Heart left ventricle (tissue), 16 donors: ENCODE measurements around the gene COPS6. TPM values are rescaled to one million over a fixed set of nuclear protein-coding genes. Genes with fewer than 3 reads are reported as not detected.

Source experiments
- ATAC-seq, 4 donors: fragments of 200-7000 bp; cut with Tn5 transposase; one replicate each; pipeline ENCODE4 v1.9.1; 2020 to 2022; ENCODE audit warnings: moderate library complexity in 4 of 4, mild to moderate bottlenecking in 3 of 4, moderate number of reproducible peaks in 1 of 4
- DNase-seq, 5 donors: peaks; one replicate each; pipeline ENCODE4 v3.0.0-alpha.2; 2020
- H3K27ac ChIP-seq, 12 donors: fragments of 200-600 bp; sonication (generic) in 4 of 12; one replicate each; pipeline versions ENCODE4 v1.5.0 to v1.8.0; 2016 to 2022; ENCODE audit warnings: mild to moderate bottlenecking in 2 of 12
- H3K27me3 ChIP-seq, 9 donors: fragments of 200-600 bp; sonication (generic) in 2 of 9; one replicate each; pipeline versions ENCODE4 v1.5.1 to v1.8.0; 2016 to 2022; ENCODE audit warnings: mild to moderate bottlenecking in 3 of 9
- H3K36me3 ChIP-seq, 9 donors: fragments of 200-600 bp; sonication (generic) in 2 of 9; one replicate each; pipeline versions ENCODE4 v1.5.0 to v1.8.0; 2018 to 2022; ENCODE audit warnings: mild to moderate bottlenecking in 2 of 9
- H3K4me1 ChIP-seq, 12 donors: fragments of 200-600 bp; sonication (generic) in 4 of 12; one replicate each; pipeline versions ENCODE4 v1.5.0 to v1.8.0; 2016 to 2022; ENCODE audit warnings: mild to moderate bottlenecking in 3 of 12
- H3K4me3 ChIP-seq, 12 donors: fragments of 200-600 bp; sonication (generic) in 4 of 12; one replicate each; pipeline versions ENCODE4 v1.5.0 to v1.8.0; 2017 to 2022; ENCODE audit warnings: mild to moderate bottlenecking in 9 of 12, moderate library complexity in 4 of 12
- H3K9me3 ChIP-seq, 12 donors: fragments of 200-600 bp; sonication (generic) in 4 of 12; one replicate each; pipeline versions ENCODE4 v1.5.0 to v1.8.0; 2016 to 2022; ENCODE audit warnings: mild to moderate bottlenecking in 1 of 12
- POLR2A ChIP-seq, 2 donors: fragments of 450-650 bp; IDR thresholded peaks; one replicate each; pipeline ENCODE4 v1.6.1; 2017; ENCODE audit warnings: antibody characterized with exemption in 2 of 2, mild to moderate bottlenecking in 2 of 2, moderate library complexity in 2 of 2
- WGBS, 4 donors: extraction: QIAGEN DNeasy Blood & Tissue Kit in 2 of 4; methylation state at CpG; one replicate each; pipeline versions ENCODE4 v1.1.5 to v1.1.7; 2013 to 2018; 5-methylcytosine and 5-hydroxymethylcytosine counted together
- intact Hi-C, 10 donors: fragments of 100-400 bp; cut with DNase I; formaldehyde crosslinking; loops; one replicate each; pipeline versions ENCODE4 v1.11.1 to v1.14.2; 2022
- polyA plus RNA-seq, 2 donors: library from polyadenylated mRNA; stranded (reverse); fragments of 200-250 nt; gene quantifications; one replicate each; pipeline ENCODE4 v1.2.3, GENCODE V29; 2013
- total RNA-seq, 9 donors: library from RNA; depleted of rRNA in 2 of 9; stranded (reverse); fragments of >200 nt in 2 of 9; fragmentation: NEBNext Ultra II Directional in 3 of 9; extraction: Animal tissue kit (Norgen Biotek cat#: 25700) in 3 of 9; gene quantifications; one replicate each; pipeline versions ENCODE4 v1.1.0 to v1.2.4, GENCODE V29; 2016 to 2023
- TF ChIP-seq, protein P1 (sequence below), 12 donors: fragments of 200-600 bp; sonication (generic) in 4 of 12; IDR thresholded peaks; one replicate each; pipeline versions ENCODE4 v1.5.0 to v1.8.0; 2018 to 2022; ENCODE audit warnings: antibody characterized with exemption in 12 of 12, mild to moderate bottlenecking in 5 of 12
- donor health status: ischemic (EF 13 %, LVEDD 7.1; RV severe dilation, severe dysfunction).
- donor health status: healthy with polysubstance abuse.
- donor health status: DM: no; HTN: yes; CAD: no.
- donor health status: DM: no; HTN: no; CAD: no.
- donor health status: ischemic (EF 25% LVEDD 6.9; RV normal size, moderate dysfunction).
- donor health status: ischemic (EF 25% LVEDD 5.7; RV mildly dilated, moderate dysfunction).
- donor health status: healthy.
- donor health status: DM: yes; HTN: yes; CAD: no.
- donor health status: ischemic (EF 35%, LVEDD 5.7; RV mildly dilated, moderate dysfunction).
- donor health status: nonischemic (EF 11% LVEDD 7.7; RV severe dilation, severe dysfunction).
- donor health status: DM: yes; HTN: yes; CAD: no.
- donor health status: PGD.
- donor health status: ischemic (EF 29% LVEDD 5.4; RV normal size, mild dysfunction).
- donor health status: nonischemic (EF 23%, LVEDD 6.1; RV moderate dilation, normal function).

COPS6 gene
- total and polyA plus RNA-seq, 11 donors, result 53.3 to 130 (median 109) TPM

DNA sequence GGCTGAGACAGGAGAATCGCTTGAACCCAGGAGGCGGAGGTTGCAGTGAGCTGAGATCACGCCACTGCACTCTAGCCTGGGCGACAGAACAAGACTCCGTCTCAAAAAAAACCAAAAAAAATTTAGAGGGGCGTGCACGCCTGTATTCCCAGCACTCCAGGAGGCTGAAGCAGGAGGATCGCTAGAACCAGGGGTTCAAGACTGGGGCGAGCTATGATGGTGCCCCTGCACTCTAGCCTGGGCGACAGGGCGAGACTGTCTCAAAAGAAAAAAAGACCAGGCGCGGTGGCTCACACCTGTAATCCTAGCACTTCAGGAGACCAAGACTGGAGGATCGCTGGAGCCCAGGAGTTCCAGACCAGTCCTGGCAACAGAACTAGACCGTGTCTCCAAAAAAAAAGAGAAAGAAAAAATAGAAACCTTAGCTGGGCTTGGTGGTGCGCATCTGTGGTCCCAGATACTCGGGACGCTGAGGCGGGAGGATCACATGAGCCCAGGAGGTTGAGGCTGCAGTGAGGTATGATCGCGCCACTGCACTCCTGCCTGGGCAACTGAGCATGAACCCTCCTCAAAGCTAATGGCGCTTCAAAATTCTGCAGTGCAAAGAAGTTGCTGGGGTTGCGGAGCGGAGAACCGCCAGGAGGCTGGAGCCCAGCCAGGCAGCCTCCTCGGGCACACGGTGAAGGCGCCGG, 37.6 kb downstream of the COPS6 start:
- Histone ChIP-seq H3K36me3 (peaks cover 0 to 4% (median 0%) of the 10 kb centered on the region in 9 donors), H3K4me1 (peaks cover 0 to 41% (median 18%) of the 10 kb centered on the region in 12 donors), H3K4me3 (peak overlapping the region; percentile 74 to 99 (median 94)), H3K27me3 (no peaks in the 10 kb centered on the region), H3K9me3 (no peaks in the 10 kb centered on the region), H3K27ac (peak overlapping the region; percentile 88 to 99 (median 97))
- WGBS, 4 donors, result 16 to 20% (median 17%) methylated on average over 29 of the region's 29 CpGs
- DNase-seq, result no peak
- intact Hi-C loops, result loop anchor here in 8 of 10 donors (2.0 to 5.0 kb wide), 6 partner anchors 26 to 214 kb away; partner anchors contain the start of genes AP4M1 (in 2 of the 8), MCM7 (in 2 of the 8), AZGP1 (in 1 of the 8) and COPS6 (in 1 of the 8)
- TF ChIP-seq, protein P1, sequence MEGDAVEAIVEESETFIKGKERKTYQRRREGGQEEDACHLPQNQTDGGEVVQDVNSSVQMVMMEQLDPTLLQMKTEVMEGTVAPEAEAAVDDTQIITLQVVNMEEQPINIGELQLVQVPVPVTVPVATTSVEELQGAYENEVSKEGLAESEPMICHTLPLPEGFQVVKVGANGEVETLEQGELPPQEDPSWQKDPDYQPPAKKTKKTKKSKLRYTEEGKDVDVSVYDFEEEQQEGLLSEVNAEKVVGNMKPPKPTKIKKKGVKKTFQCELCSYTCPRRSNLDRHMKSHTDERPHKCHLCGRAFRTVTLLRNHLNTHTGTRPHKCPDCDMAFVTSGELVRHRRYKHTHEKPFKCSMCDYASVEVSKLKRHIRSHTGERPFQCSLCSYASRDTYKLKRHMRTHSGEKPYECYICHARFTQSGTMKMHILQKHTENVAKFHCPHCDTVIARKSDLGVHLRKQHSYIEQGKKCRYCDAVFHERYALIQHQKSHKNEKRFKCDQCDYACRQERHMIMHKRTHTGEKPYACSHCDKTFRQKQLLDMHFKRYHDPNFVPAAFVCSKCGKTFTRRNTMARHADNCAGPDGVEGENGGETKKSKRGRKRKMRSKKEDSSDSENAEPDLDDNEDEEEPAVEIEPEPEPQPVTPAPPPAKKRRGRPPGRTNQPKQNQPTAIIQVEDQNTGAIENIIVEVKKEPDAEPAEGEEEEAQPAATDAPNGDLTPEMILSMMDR (IDR thresholded peaks at IDR 0.05), result no peak
- no peak for TF ChIP-seq POLR2A (IDR thresholded peaks at IDR 0.05)
- ATAC-seq, result peak in 3 of 4 donors; percentile 32 to 43 (median 41)

DNA sequence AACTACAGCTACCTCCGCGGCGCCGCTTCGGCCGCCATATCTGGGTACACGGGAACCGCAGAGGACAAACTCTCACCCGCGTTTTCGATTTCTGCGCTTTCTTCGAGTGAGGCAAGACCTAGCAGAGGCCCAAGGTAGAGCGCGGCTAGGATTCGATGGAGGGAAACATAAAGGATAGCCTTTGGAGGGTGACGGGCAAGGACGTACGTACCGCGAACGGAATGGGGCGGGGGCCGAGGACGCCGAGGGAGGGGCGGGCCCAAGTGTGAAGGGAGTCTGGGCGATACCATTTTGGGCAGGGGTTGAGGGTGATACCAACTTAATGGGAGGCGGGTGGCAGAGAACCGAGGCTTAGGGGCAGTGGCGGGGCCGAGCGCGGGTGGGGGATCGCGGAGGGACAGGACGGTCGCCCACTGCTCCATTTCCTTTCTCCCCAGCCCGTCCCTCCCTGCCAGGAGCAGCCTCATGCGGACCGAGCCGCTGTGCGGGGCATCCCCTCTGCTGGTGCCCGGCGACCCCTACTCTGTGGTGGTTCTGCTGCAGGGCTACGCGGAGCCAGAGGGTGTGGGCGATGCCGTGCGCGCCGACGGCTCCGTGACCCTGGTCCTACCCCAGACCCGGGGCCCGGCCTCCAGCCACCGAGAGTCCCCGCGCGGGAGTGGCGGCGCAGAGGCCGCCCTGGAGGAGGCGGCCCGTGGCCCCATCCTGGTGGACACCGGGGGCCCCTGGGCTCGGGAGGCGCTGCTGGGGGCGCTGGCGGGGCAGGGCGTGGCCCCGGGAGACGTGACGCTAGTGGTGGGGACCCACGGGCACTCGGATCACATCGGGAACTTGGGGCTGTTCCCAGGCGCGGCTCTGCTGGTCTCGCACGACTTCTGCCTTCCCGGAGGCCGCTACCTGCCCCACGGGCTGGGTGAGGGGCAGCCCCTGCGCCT, 38.4 kb downstream of the COPS6 start, which contains the start of gene MBLAC1:
MBLAC1 (plus strand) TSS at position 37 of the 935 bp plus-strand sequence; CDS start at position 466, 429 bp downstream.
- Histone ChIP-seq H3K4me1 (peaks cover 0 to 41% (median 18%) of the 10 kb centered on the region in 12 donors), H3K36me3 (peaks cover 0 to 4% (median 0%) of the 10 kb centered on the region in 9 donors), H3K27ac (peak within 1 kb of the TSS; percentile 88 to 99 (median 97)), H3K4me3 (peak within 1 kb of the TSS; percentile 74 to 99 (median 94)), H3K9me3 (no peaks in the 10 kb centered on the region), H3K27me3 (no peaks in the 10 kb centered on the region)
- peak; percentile 90 to 93 (median 91) for DNase-seq
- ATAC-seq, result peak; percentile 91 to 95 (median 94)
- WGBS, 4 donors, result 0 to 2% (median 1%) methylated on average over 53 to 85 of the region's 85 CpGs
- intact Hi-C loops, result loop anchor here in 8 of 10 donors (1.0 to 5.0 kb wide), 7 partner anchors 8 to 215 kb away; partner anchors contain the start of genes AP4M1 (in 2 of the 8), MCM7 (in 2 of the 8), AZGP1 (in 1 of the 8) and CNPY4 (in 1 of the 8)
- TF ChIP-seq, protein P1 (IDR thresholded peaks at IDR 0.05), result no peak
- TF ChIP-seq POLR2A (IDR thresholded peaks at IDR 0.05), result peak in 1 of 2 donors; percentile 28

DNA sequence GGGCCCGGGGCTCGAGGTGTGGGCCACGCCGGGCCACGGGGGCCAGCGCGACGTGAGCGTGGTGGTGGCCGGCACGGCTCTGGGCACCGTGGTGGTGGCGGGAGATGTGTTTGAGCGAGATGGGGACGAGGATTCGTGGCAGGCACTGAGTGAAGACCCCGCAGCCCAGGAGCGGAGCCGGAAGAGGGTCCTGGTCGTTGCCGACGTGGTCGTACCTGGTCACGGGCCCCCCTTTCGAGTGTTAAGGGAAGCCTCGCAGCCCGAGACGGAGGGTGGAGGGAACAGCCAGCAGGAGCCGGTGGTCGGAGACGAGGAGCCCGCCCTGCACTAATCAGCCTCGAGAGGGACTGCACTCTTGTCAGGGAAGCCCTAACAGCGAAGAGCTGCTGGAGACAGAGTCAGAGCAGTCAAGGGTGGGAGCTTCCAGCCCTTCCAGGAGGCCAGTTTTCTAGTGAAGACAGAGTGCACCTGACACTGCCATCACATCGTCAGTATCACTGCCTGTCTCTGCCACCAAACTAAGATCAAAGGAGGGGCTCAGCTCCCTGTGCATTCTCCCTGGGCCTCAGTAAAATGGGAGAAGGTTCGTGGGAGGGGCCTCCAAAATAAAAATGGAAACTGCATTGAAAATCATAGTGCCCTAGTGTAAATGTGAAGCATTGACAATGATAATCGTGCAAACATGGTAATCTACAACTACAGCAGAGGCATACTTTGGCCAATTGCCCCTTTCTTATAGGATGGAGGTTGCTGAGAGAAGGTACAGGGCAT, 39.3 kb downstream of the COPS6 start:
- ATAC-seq (peak in 1 of 4 donors; percentile 1), DNase-seq (no peak)
- WGBS, 4 donors, result 4 to 13% (median 6%) methylated on average over 12 to 37 of the region's 37 CpGs
- H3K9me3 ChIP-seq, result no peaks in the 10 kb centered on the region
- H3K4me3 ChIP-seq, result peak overlapping the region; percentile 74 to 99 (median 94)
- no peaks in the 10 kb centered on the region for H3K36me3 ChIP-seq
- peak overlapping the region in 11 of 12 donors; percentile 88 to 98 (median 97) for H3K27ac ChIP-seq
- no peak for TF ChIP-seq POLR2A (IDR thresholded peaks at IDR 0.05)
- TF ChIP-seq, protein P1 (IDR thresholded peaks at IDR 0.05), result no peak
- H3K27me3 ChIP-seq, result no peaks in the 10 kb centered on the region
- peaks cover 0 to 41% (median 18%) of the 10 kb centered on the region in 12 donors for H3K4me1 ChIP-seq
- intact Hi-C loops, result loop anchor here in 8 of 10 donors (1.0 to 5.0 kb wide), 7 partner anchors 9 to 216 kb away; partner anchors contain the start of genes AP4M1 (in 2 of the 8), MCM7 (in 2 of the 8), AZGP1 (in 1 of the 8) and CNPY4 (in 1 of the 8)
